ENCODE data around the gene ZNF385C. TPM values are rescaled to one million over a fixed set of nuclear protein-coding genes. Genes with fewer than 3 reads are reported as not detected.
A peak's percentile ranks its signal among the peaks of the same experiment; 100 is the strongest.

ZNF385C gene
- total and polyA plus RNA-seq, 2 of the 13 experiments (the other 11 are each of a cell fraction or from before 2014, with no cell fraction given) = 2.3 to 6.1 TPM

GRCh38 chr17:42028791-42029127 lies 69.5 kb downstream of the ZNF385C start (continued):
- TF ChIP-seq, protein P1, sequence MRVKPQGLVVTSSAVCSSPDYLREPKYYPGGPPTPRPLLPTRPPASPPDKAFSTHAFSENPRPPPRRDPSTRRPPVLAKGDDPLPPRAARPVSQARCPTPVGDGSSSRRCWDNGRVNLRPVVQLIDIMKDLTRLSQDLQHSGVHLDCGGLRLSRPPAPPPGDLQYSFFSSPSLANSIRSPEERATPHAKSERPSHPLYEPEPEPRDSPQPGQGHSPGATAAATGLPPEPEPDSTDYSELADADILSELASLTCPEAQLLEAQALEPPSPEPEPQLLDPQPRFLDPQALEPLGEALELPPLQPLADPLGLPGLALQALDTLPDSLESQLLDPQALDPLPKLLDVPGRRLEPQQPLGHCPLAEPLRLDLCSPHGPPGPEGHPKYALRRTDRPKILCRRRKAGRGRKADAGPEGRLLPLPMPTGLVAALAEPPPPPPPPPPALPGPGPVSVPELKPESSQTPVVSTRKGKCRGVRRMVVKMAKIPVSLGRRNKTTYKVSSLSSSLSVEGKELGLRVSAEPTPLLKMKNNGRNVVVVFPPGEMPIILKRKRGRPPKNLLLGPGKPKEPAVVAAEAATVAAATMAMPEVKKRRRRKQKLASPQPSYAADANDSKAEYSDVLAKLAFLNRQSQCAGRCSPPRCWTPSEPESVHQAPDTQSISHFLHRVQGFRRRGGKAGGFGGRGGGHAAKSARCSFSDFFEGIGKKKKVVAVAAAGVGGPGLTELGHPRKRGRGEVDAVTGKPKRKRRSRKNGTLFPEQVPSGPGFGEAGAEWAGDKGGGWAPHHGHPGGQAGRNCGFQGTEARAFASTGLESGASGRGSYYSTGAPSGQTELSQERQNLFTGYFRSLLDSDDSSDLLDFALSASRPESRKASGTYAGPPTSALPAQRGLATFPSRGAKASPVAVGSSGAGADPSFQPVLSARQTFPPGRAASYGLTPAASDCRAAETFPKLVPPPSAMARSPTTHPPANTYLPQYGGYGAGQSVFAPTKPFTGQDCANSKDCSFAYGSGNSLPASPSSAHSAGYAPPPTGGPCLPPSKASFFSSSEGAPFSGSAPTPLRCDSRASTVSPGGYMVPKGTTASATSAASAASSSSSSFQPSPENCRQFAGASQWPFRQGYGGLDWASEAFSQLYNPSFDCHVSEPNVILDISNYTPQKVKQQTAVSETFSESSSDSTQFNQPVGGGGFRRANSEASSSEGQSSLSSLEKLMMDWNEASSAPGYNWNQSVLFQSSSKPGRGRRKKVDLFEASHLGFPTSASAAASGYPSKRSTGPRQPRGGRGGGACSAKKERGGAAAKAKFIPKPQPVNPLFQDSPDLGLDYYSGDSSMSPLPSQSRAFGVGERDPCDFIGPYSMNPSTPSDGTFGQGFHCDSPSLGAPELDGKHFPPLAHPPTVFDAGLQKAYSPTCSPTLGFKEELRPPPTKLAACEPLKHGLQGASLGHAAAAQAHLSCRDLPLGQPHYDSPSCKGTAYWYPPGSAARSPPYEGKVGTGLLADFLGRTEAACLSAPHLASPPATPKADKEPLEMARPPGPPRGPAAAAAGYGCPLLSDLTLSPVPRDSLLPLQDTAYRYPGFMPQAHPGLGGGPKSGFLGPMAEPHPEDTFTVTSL (CRISPR knock-in tag; IDR thresholded peaks at IDR 0.05; ENCODE audit: borderline replicate concordance) = no peak
- no peak for TF ChIP-seq ZFP36L1 (CRISPR knock-in tag; IDR thresholded peaks at IDR 0.05)
- 0 out of 2 replicates have a peak, but pooled peaks have one; percentile 12 for TF ChIP-seq SRY (CRISPR knock-in tag; IDR thresholded peaks at IDR 0.05)
- 0 out of 2 replicates have a peak, but pooled peaks have one; percentile 4 for TF ChIP-seq BCL6 (CRISPR knock-in tag; IDR thresholded peaks at IDR 0.05)
- no peak for TF ChIP-seq ZNF333 (CRISPR knock-in tag; IDR thresholded peaks at IDR 0.05; ENCODE audit: borderline replicate concordance)
- no peak for TF ChIP-seq STAG1 (CRISPR knock-in tag; IDR thresholded peaks at IDR 0.05)
- peak; percentile 8; the same call in 1 of the 2 replicates for TF ChIP-seq PHF8 (CRISPR knock-in tag; IDR thresholded peaks at IDR 0.05)
- peak; percentile 72; the same call in 1 of the 2 replicates for TF ChIP-seq ZNF687 (CRISPR knock-in tag; IDR thresholded peaks at IDR 0.05)
- 0 out of 2 replicates have a peak, but pooled peaks have one; percentile 14 for TF ChIP-seq ZFX (CRISPR knock-in tag; IDR thresholded peaks at IDR 0.05; ENCODE audit: low read depth)
- peak; percentile 99 for TF ChIP-seq ZNF572 (CRISPR knock-in tag; IDR thresholded peaks at IDR 0.05)
- TF ChIP-seq, protein P2, sequence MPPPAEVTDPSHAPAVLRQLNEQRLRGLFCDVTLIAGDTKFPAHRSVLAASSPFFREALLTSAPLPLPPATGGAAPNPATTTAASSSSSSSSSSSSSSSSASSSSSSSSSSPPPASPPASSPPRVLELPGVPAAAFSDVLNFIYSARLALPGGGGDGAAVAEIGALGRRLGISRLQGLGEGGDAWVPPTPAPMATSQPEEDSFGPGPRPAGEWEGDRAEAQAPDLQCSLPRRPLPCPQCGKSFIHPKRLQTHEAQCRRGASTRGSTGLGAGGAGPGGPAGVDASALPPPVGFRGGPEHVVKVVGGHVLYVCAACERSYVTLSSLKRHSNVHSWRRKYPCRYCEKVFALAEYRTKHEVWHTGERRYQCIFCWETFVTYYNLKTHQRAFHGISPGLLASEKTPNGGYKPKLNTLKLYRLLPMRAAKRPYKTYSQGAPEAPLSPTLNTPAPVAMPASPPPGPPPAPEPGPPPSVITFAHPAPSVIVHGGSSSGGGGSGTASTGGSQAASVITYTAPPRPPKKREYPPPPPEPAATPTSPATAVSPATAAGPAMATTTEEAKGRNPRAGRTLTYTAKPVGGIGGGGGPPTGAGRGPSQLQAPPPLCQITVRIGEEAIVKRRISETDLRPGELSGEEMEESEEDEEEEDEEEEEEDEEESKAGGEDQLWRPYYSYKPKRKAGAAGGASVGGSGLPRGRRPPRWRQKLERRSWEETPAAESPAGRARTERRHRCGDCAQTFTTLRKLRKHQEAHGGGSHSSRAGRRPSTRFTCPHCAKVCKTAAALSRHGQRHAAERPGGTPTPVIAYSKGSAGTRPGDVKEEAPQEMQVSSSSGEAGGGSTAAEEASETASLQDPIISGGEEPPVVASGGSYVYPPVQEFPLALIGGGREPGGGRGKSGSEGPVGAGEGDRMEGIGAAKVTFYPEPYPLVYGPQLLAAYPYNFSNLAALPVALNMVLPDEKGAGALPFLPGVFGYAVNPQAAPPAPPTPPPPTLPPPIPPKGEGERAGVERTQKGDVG (CRISPR knock-in tag; IDR thresholded peaks at IDR 0.05; ENCODE audit: borderline replicate concordance) = 0 out of 2 replicates have a peak, but pooled peaks have one; percentile 0
- peak; percentile 51; the same call in 1 of the 2 replicates for TF ChIP-seq ZNF280B (CRISPR knock-in tag; IDR thresholded peaks at IDR 0.05; ENCODE audit: borderline replicate concordance)
- peak; percentile 7; the same call in 1 of the 3 replicates for TF ChIP-seq MXI1 (IDR thresholded peaks at IDR 0.05; ENCODE audit: borderline replicate concordance, low read depth, low read length)
- TF ChIP-seq YEATS2 (CRISPR knock-in tag; IDR thresholded peaks at IDR 0.05; ENCODE audit: borderline replicate concordance) = 0 out of 2 replicates have a peak, but pooled peaks have one; percentile 16
